D721Med (cell line): ENCODE results near the gene GPN2.
"Not testable (repeated sequence)": the region's sequence is repeated elsewhere in the genome, so short reads cannot be mapped to it uniquely, and the experiment has no call there.

Source experiments
- DNase-seq: peaks from one replicate; pipeline ENCODE4 v3.0.0; 2011; ENCODE audit warnings: low spot score; ENCODE audit not compliant: insufficient read length
- FAIRE-seq: peaks from 2 replicates; lab custom pipeline; 2011; peaks lifted over from hg19 to GRCh38; lab: Jason Lieb, UNC
- TF ChIP-seq, protein P1 (sequence below): IDR thresholded peaks from 2 replicates; pipeline ENCODE4 v1.5.1; 2012; ENCODE audit warnings: mild to moderate bottlenecking, control low read depth; ENCODE audit not compliant: insufficient read depth; ENCODE audit errors: missing control alignments

The GPN2 gene

GRCh38 chr1:26882696-26883463 is 7.2 kb downstream of the GPN2 start:
- TF ChIP-seq, protein P1, sequence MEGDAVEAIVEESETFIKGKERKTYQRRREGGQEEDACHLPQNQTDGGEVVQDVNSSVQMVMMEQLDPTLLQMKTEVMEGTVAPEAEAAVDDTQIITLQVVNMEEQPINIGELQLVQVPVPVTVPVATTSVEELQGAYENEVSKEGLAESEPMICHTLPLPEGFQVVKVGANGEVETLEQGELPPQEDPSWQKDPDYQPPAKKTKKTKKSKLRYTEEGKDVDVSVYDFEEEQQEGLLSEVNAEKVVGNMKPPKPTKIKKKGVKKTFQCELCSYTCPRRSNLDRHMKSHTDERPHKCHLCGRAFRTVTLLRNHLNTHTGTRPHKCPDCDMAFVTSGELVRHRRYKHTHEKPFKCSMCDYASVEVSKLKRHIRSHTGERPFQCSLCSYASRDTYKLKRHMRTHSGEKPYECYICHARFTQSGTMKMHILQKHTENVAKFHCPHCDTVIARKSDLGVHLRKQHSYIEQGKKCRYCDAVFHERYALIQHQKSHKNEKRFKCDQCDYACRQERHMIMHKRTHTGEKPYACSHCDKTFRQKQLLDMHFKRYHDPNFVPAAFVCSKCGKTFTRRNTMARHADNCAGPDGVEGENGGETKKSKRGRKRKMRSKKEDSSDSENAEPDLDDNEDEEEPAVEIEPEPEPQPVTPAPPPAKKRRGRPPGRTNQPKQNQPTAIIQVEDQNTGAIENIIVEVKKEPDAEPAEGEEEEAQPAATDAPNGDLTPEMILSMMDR: no peak
- FAIRE-seq: no peak
- no peak for DNase-seq

DNA sequence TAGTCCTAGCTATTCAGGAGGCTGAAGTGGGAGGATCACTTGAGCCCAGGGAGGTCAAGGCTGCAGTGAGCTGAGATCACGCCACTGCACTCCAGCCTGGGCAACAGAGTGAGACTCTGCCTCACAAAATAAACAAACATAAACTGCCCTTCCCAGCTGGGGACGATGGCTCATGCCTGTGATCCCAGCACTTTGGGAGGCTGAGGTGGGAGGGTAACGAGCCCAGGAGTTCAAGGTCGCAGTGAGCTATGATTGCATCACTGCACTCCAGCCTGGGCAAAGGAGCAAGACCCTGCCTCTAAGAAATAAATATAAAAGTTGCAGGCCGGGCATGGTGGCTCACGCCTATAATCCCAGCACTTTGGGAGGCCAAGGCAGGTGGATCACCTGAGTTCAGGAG is 8.5 kb downstream of the GPN2 start:
- DNase-seq, FAIRE-seq: not testable (repeated sequence)

DNA sequence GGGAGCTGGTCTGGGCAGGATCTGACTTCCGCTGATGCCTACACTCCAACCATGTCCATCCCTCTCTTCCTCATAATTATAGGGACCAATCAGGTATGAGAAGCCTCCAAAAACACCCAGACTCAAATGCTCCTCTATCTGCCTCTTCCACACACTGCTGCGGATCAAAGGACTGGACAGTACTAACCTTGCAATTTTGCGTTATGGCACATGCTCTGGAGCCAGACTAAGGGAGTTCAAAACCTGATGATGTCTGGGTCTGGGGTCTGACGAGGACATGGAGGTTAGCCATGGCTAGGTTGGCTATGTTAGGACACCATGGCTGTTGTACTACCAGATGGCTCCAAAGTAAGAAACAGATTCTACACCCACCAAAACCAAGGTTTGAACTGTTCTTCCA is 10.3 kb downstream of the GPN2 start:
- TF ChIP-seq, protein P1: no peak
- DNase-seq (no peak), FAIRE-seq (no peak)

GRCh38 chr1:26877326-26877725 is 12.8 kb downstream of the GPN2 start:
- TF ChIP-seq, protein P1: no peak
- no peak for DNase-seq
- no peak for FAIRE-seq

DNA sequence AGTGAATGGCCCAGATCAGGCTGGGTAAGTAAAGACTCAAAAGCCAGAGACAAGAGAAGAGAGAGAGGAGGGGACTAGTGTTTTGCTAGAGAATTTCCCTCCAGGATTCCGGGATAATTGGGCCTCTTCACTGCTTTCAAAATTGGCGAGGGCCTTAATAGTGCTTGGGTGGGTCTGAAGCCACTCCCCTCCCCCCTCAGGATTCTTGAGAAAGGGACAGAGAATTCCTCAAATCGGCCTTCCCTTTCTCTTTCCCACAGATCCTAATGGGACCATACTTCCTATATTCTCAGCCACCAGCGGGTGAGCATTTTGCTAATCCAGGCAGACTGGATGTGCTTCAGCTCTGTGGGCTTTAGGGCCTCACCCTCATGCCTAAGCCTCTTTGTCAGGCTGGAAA is 15.2 kb downstream of the GPN2 start:
- FAIRE-seq: no peak
- TF ChIP-seq, protein P1: no peak
- DNase-seq: no peak

DNA sequence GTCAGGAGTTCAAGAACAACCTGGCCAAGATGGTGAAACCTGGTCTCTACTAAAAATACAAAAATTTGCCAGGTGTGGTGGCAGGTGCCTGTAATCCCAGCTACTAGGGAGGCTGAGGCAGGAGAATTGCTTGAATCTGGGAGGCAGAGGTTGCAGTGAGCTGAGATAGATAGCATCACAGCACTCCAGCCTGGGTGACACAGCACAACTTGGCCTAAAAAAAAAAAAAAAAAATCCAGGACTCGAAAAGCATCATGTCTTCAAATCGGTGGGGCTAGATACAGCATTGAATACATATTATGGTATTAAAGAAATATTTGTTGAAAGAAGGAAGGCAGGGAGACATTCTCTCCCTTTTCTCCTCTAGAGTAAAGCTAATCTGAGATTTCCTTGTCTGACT is 17.0 kb downstream of the GPN2 start:
- FAIRE-seq, DNase-seq: not testable (repeated sequence)

DNA sequence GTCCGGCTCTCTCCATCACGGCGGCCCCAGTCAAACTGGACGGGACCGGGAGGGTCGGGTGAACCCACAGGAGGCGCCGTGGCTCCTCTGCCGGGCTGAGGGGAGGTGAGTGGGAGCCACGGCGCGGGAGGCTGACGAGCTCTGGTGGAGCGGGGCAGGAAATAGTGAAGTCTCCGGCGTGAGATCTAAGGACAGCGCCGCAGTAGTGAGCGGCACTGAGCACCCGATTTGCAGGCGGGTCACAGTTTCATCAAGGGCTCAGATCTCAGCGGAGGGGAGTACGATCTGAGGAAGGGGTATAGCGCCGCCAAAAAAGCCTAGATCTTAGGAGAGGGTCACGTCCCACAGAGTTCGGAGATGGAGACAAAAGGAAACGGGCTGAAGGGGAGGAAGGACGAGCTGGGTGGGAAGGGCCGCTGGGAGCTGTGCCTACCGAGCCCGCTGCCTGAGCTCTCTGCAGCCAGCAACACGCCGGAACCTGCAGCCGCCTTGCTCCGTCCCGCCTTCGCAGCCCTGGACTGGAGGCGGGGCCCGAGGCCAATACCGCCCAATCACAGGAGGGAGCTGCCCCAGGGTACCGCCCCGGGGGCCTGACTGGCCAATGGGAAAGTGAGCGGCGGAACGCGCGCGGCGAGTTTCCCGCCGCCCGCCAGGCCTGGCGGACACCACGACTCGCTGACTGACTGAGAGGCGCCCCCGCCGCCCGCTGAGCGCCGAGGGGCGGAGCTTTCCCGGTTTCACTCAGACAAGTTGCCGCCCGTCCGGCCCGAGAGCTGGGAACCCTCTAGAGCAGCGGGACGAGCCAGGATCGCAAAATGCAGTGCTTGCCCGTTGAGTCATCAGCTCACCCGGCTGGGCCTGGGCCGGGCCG is 25.2 kb downstream of the GPN2 start:
- FAIRE-seq (no peak), DNase-seq (peak; percentile 44)
- TF ChIP-seq, protein P1: no peak

DNA sequence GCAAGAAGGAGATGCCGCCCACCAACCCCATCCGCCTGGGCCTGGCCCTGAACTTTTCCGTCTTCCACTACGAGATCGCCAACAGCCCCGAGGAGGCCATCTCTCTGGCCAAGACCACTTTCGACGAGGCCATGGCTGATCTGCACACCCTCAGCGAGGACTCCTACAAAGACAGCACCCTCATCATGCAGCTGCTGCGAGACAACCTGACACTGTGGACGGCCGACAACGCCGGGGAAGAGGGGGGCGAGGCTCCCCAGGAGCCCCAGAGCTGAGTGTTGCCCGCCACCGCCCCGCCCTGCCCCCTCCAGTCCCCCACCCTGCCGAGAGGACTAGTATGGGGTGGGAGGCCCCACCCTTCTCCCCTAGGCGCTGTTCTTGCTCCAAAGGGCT is 26.4 kb downstream of the GPN2 start:
- DNase-seq (no peak), FAIRE-seq (no peak)
- TF ChIP-seq, protein P1: no peak
